H1 (cell line): ENCODE results near the gene ADAM12. TPM values are rescaled to one million over a fixed set of nuclear protein-coding genes. Genes with fewer than 3 reads are reported as not detected.

Source experiments
- BRCA1 ChIP-seq: IDR thresholded peaks from 2 replicates; pipeline ENCODE4 v1.6.1; 2012; ENCODE audit warnings: low read depth, low read length, improper control_type of control experiment
- CTCF ChIP-seq, 3 experiments: IDR thresholded peaks; 1 replicate in 2 of 3; 2 replicates in 1 of 3; pipeline versions ENCODE4 v1.5.1 to v1.6.1; 2011; ENCODE audit warnings: low read length in 3 of 3, mild to moderate bottlenecking in 3 of 3, inconsistent platforms in 2 of 3, low read depth in 1 of 3, moderate library complexity in 1 of 3; ENCODE audit not compliant: insufficient read depth in 1 of 3; ENCODE audit errors: control extremely low read depth in 1 of 3
- EGR1 ChIP-seq: IDR thresholded peaks from 2 replicates; pipeline ENCODE4 v1.6.1; 2011; ENCODE audit warnings: low read depth, low read length, borderline replicate concordance
- GTF2F1 ChIP-seq: IDR thresholded peaks from 2 replicates; pipeline ENCODE4 v1.6.1; 2012; ENCODE audit warnings: low read depth, low read length, improper control_type of control experiment, borderline replicate concordance
- NANOG ChIP-seq: IDR thresholded peaks from 2 replicates; pipeline ENCODE4 v1.6.1; 2011; ENCODE audit warnings: low read length, low read depth, mild to moderate bottlenecking, inconsistent platforms; ENCODE audit not compliant: insufficient read depth, poor library complexity, severe bottlenecking
- NRF1 ChIP-seq: IDR thresholded peaks from 2 replicates; pipeline ENCODE4 v1.6.1; 2011; ENCODE audit warnings: mild to moderate bottlenecking, low read depth, low read length, improper control_type of control experiment
- SRF ChIP-seq: IDR thresholded peaks from 2 replicates; pipeline ENCODE4 v1.6.1; 2011; ENCODE audit warnings: mild to moderate bottlenecking, low read depth, low read length, moderate library complexity
- polyA plus RNA-seq, 7 experiments: library from polyadenylated mRNA; depleted of rRNA in 3 of 7; stranded (reverse) in 5 of 7; unstranded in 2 of 7; fragments of >200 nt in 5 of 7; fragments of 200-250 nt in 2 of 7; gene quantifications; 1 replicate in 5 of 7; 2 replicates in 1 of 7; 4 replicates in 1 of 7; pipeline versions ENCODE4 v1.2.1 to v1.2.3, GENCODE V29; 2011 to 2013; ENCODE audit warnings: missing spikeins in 2 of 7, mixed read lengths in 2 of 7
- total RNA-seq: library from RNA; stranded (reverse); fragmentation: NEBNext Ultra II Directional; extraction: Animal tissue kit (Norgen Biotek cat#: 25700); gene quantifications from 2 replicates; pipeline ENCODE4 v1.2.1, GENCODE V29; 2021

ADAM12 gene
- total and polyA plus RNA-seq, 2 of the 8 experiments (the other 6 are each of a cell fraction or from before 2014, with no cell fraction given): 0.07 to 0.17 TPM

- TF ChIP-seq NRF1: no peak
- no peak for TF ChIP-seq EGR1
- no peak for TF ChIP-seq NANOG
- no peak for TF ChIP-seq GTF2F1
- no peak for TF ChIP-seq BRCA1
- TF ChIP-seq SRF: no peak
- TF ChIP-seq CTCF (IDR thresholded peaks at IDR 0.05; ENCODE audit: control extremely low read depth in 1 of 3, insufficient read depth in 1 of 3, low read depth in 1 of 3, low read length in 3 of 3): no peak
Measured at GRCh38 chr10:126437635-126438406, 49.5 kb upstream of the ADAM12 start (continued).
